IMR-90 (cell line): Measurements from ENCODE around the gene STEAP4.

Experiments used
- BHLHE40 ChIP-seq: fragments of 150-350 bp; IDR thresholded peaks from 2 replicates; pipeline ENCODE4 v1.6.1; 2016; ENCODE audit warnings: mild to moderate bottlenecking, low read depth, low read length
- CEBPB ChIP-seq: IDR thresholded peaks from 2 replicates; pipeline ENCODE4 v1.6.1; 2012; ENCODE audit warnings: low read depth, low read length, improper control_type of control experiment
- CHD1 ChIP-seq: IDR thresholded peaks from 2 replicates; pipeline ENCODE4 v1.6.1; 2012; ENCODE audit warnings: low read depth, low read length, improper control_type of control experiment
- ELK1 ChIP-seq: fragments of 150-350 bp; IDR thresholded peaks from 2 replicates; pipeline ENCODE4 v1.6.1; 2016; ENCODE audit warnings: low read depth, mild to moderate bottlenecking, low read length, moderate library complexity, borderline replicate concordance
- FOS ChIP-seq: fragments of 150-350 bp; IDR thresholded peaks from 2 replicates; pipeline ENCODE4 v1.6.1; 2016; ENCODE audit warnings: low read depth, low read length
- MAZ ChIP-seq: IDR thresholded peaks from 2 replicates; pipeline ENCODE4 v1.6.1; 2012; ENCODE audit warnings: low read depth, mild to moderate bottlenecking, low read length, improper control_type of control experiment, moderate library complexity, borderline replicate concordance
- MXI1 ChIP-seq: IDR thresholded peaks from 2 replicates; pipeline ENCODE4 v1.6.1; 2012; ENCODE audit warnings: low read depth, mild to moderate bottlenecking, low read length, moderate library complexity, borderline replicate concordance
- NFE2L2 ChIP-seq: fragments of 150-350 bp; IDR thresholded peaks from 2 replicates; pipeline ENCODE4 v1.6.1; 2016; ENCODE audit warnings: low read depth, mild to moderate bottlenecking, low read length
- POLR2A ChIP-seq: IDR thresholded peaks from 2 replicates; pipeline ENCODE4 v1.6.1; 2012; ENCODE audit warnings: mild to moderate bottlenecking, low read depth, low read length
- RCOR1 ChIP-seq: IDR thresholded peaks from 2 replicates; pipeline ENCODE4 v1.6.1; 2012; ENCODE audit warnings: mild to moderate bottlenecking, low read length, improper control_type of control experiment; ENCODE audit not compliant: insufficient replicate concordance
- RFX5 ChIP-seq: IDR thresholded peaks from 2 replicates; pipeline ENCODE4 v1.8.0; 2012; ENCODE audit warnings: low read depth, mild to moderate bottlenecking, low read length, moderate library complexity
- SMC3 ChIP-seq: fragments of 150-350 bp; IDR thresholded peaks from 2 replicates; pipeline ENCODE4 v1.6.1; 2016; ENCODE audit warnings: low read depth, mild to moderate bottlenecking, antibody characterized with exemption, low read length, moderate library complexity
- USF2 ChIP-seq: fragments of 150-350 bp; IDR thresholded peaks from 2 replicates; pipeline ENCODE4 v1.6.1; 2017; ENCODE audit warnings: mild to moderate bottlenecking, antibody characterized with exemption, low read length, low read depth
- TF ChIP-seq, protein P1 (sequence below): conservative IDR thresholded peaks from 2 replicates; pipeline ENCODE4 v1.5.1; 2012; ENCODE audit warnings: mild to moderate bottlenecking, low read depth, low read length, improper control_type of control experiment

- TF ChIP-seq, protein P1, sequence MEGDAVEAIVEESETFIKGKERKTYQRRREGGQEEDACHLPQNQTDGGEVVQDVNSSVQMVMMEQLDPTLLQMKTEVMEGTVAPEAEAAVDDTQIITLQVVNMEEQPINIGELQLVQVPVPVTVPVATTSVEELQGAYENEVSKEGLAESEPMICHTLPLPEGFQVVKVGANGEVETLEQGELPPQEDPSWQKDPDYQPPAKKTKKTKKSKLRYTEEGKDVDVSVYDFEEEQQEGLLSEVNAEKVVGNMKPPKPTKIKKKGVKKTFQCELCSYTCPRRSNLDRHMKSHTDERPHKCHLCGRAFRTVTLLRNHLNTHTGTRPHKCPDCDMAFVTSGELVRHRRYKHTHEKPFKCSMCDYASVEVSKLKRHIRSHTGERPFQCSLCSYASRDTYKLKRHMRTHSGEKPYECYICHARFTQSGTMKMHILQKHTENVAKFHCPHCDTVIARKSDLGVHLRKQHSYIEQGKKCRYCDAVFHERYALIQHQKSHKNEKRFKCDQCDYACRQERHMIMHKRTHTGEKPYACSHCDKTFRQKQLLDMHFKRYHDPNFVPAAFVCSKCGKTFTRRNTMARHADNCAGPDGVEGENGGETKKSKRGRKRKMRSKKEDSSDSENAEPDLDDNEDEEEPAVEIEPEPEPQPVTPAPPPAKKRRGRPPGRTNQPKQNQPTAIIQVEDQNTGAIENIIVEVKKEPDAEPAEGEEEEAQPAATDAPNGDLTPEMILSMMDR, result no peak
- TF ChIP-seq SMC3, result no peak
- no peak for TF ChIP-seq FOS
- TF ChIP-seq ELK1, result no peak
- no peak for TF ChIP-seq MXI1
- TF ChIP-seq CEBPB, result peak; percentile 33; the same call in 1 of the 2 replicates
- no peak for TF ChIP-seq POLR2A
- no peak for TF ChIP-seq NFE2L2
- TF ChIP-seq USF2, result no peak
- no peak for TF ChIP-seq RCOR1
- no peak for TF ChIP-seq BHLHE40
- TF ChIP-seq MAZ, result no peak
- TF ChIP-seq RFX5, result no peak
- no peak for TF ChIP-seq CHD1
These were observed 72.9 kb downstream of the STEAP4 start for GRCh38 chr7:88233828-88234227.
